ENCODE measurements around the gene PFAS.

GRCh38 chr17:8212312-8213180 lies 36.5 kb upstream of the PFAS start:
- TF ChIP-seq CTCF (IDR thresholded peaks at IDR 0.05; ENCODE audit: poor library complexity) (no peak), EZH2 (IDR thresholded peaks at IDR 0.05; ENCODE audit: borderline replicate concordance) (no peak), EZH2phosphoT487 (IDR thresholded peaks at IDR 0.05; ENCODE audit: low read depth, severe bottlenecking, unreplicated experiment) (no peak)
